Activated CD4-positive, alpha-beta T cell treated with anti-CD3 and anti-CD28 coated beads, Interleukin-2, amount 50 U/mL, for 4 hours (primary cell): ENCODE results near the gene ATXN7L1.
"Not testable (repeated sequence)": the region's sequence is repeated elsewhere in the genome, so short reads cannot be mapped to it uniquely, and the experiment has no call there.

Experiments used
- DNase-seq, 2 experiments: peaks; one replicate each; pipeline ENCODE4 v3.0.0-alpha.2; 2020

Gene ATXN7L1

DNA sequence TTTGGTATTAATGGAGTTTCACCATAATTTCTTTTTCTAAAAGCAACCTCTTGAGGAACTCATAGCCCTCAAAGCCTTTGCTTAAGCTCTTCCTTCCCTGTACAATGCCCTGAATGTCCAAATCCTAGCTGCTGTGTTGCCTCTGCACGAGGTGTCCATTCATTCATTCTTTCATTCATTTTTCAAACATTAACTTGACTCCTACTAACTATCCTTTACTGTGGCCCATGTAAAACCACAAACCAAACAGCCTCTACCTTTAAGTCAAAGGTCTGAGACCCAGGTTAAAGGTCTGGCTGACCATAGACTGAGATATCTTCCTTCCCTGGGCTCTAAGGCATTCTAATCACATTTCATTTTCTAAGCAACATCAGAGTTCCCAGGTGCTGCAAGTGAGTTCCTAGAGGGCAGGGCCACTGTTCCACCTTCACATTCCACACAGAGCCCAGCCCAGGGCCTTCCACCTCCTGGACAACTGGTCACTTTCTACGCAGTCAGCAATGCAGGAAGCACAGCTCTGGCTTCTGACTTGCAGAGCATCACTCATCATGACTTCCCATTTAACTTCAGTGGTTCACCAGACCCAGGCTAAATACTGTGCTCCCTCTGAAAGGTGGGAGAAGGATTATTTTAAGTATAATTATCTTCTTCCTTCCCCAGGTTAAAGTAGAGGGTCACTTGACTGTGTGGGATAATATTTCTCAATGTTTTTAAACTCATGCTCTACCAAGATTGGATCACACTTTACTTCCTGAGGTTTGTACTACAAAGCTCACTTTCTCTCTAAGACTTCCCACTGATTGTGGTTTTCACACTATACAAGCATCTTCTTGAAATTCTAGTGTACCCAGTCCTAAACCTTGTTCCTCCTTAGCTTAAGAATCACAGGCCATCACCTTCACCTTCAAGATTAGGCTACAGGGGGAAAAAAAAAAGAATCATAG is 19.1 kb downstream of the ATXN7L1 start:
- no peak for DNase-seq

- no peak for DNase-seq
Observed at GRCh38 chr7:105854498-105854897, 21.9 kb downstream of the ATXN7L1 start.

- no peak for DNase-seq
Observed at GRCh38 chr7:105853931-105854419, 22.4 kb downstream of the ATXN7L1 start.

DNA sequence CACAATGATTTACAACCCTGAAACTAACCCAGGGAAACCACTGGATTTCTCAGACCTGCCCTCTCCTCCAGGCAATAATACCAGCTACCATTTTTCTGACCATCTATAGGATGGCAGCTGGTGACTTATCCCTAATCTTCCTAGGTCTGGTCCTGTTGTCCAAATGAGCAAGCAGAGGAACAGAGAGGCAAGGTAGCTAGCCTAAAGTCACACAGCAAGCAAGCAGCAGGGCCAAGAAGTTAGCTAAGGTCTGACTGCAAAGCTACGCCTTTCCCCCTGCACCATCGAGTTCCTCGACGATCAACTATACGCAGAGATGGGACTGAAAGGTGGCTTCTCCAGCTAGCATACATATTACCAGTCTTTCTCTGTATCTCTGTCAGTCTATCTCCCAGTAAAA is 25.3 kb downstream of the ATXN7L1 start:
- no peak for DNase-seq

- peak; percentile 33 to 43 for DNase-seq
Observed at GRCh38 chr7:105849122-105849855, 27.1 kb downstream of the ATXN7L1 start.

DNA sequence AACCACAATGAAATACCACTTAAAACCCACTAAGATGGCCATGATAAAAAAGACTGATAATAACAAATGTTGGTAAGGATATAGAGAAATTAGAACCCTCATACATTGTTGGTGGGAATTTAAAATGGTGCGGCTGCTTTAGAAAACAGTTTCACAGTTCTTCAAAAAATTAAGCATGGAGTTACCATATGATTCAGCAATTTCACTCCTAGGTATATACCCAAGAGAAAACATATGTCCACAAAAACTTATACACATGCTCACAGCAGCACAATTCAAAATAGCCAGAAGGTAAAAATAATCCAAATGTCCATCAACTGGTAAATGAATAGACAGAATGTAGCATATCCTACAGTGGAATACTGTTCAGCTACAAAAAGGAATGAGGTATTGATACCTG is 30.0 kb downstream of the ATXN7L1 start:
- no peak for DNase-seq

- not testable (repeated sequence) for DNase-seq
Observed at GRCh38 chr7:105844681-105845080, 31.7 kb downstream of the ATXN7L1 start.

DNA sequence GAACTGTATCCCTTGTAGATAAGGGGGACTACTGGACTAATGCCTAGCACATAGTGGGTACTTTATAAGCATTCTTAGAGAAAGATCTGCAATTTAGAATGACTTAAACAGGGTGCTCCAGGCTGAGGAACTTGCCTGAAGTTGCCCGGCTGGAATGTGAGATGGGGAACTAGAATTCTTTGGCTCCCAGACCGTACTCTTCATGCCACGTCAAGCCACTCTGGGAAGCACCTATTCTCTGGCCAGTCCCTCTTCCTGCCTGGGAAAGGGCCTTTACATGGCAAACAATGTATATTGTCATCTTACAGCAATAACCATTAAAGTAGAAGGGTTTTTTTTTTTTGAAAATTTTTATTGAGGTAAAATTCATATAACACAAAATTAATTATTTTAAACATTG is 34.5 kb downstream of the ATXN7L1 start:
- DNase-seq, result no peak

DNA sequence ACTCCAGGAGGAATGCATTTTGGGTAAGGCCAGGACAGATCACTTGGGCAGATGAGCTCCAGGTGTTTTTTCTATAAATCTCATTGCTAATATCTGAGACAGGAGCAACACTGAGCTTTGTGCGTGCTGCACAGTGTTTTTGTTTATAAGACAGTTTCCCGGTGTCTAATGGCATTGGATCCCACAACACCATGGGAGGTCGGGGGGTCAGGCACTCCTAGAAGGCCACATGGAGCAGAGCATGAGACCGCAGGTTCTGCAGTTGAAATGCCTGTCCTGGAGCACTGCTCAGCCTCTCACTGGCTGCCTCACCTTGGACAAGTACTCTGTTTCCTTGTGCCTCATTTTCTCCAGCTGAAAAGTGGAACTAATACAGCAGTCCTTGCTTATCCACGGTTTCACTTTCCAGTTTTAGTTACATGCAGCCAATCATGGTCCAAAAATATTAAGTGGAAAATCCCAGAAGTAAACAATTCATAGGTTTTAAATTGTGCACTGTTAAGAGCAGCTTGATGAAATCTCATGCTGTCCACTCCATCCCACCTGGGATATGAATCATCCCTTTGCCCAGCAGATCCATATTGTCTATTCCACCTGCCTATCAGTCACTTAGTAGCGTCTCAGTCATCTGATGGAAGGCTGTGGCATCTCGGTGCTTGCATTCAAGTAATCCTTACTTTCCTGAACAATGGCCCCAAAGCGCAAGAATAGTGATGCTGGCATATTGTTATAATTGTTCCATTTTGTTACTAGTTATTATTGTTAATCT is 35.2 kb downstream of the ATXN7L1 start:
- DNase-seq, result no peak

DNA sequence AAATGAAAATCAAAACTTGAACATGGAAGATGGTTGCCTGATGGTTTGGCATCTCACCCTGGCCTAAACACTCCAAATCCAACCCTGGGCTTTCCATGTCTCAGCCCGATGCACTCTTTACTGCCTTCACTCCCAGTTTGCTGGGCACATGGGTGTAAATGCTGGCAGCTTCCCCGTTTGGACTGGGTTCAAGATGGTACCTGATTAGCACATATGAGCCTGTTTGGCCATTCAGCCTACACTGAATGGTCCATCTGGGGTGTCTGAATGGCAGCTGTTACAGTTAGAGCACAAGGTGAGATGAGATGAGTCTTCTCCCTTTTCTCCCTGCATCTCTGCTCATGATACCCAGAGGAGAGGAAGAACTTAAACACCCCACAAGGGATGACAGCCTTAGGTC is 37.1 kb downstream of the ATXN7L1 start:
- no peak for DNase-seq

- DNase-seq, result no peak
Observed at GRCh38 chr7:105838627-105839231, 37.7 kb downstream of the ATXN7L1 start.

GRCh38 chr7:105837765-105838626 is 38.4 kb downstream of the ATXN7L1 start:
- no peak for DNase-seq

GRCh38 chr7:105835441-105835840 is 41.0 kb downstream of the ATXN7L1 start:
- DNase-seq, result no peak

DNA sequence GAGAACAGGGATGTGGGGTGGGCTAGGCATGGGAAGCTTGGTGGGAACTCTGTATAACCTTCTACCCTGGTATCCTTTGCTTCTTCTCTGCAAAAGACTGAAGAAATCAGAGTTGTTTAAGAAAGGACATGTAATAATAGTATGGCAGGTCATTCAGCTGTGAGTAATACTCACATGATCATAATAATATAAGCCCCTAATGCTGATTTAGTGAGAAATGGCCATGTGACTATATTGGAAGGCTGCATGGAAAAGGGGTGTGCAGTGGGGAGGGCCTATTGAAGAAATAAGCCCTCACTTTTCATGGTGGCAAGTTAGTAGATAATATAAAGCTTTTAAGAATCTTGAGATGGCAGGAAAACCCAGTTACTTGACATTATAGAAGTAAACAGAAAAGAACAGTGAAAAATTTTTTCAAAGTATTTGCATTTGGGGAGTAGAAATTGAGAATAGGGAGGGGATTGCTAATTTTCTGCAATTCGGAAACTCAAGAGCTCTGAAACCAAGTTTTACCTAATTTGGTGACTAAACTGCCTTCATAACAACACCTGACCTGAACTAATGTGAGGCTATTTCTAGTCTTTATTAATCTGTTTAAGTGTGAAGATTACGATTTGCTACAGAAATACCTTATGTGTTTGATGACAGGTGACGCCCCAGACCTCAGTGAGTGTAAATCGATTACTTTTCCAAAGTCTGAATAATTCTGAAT is 44.4 kb downstream of the ATXN7L1 start:
- no peak for DNase-seq

- no peak for DNase-seq
Observed at GRCh38 chr7:105831302-105831620, 45.1 kb downstream of the ATXN7L1 start.

DNA sequence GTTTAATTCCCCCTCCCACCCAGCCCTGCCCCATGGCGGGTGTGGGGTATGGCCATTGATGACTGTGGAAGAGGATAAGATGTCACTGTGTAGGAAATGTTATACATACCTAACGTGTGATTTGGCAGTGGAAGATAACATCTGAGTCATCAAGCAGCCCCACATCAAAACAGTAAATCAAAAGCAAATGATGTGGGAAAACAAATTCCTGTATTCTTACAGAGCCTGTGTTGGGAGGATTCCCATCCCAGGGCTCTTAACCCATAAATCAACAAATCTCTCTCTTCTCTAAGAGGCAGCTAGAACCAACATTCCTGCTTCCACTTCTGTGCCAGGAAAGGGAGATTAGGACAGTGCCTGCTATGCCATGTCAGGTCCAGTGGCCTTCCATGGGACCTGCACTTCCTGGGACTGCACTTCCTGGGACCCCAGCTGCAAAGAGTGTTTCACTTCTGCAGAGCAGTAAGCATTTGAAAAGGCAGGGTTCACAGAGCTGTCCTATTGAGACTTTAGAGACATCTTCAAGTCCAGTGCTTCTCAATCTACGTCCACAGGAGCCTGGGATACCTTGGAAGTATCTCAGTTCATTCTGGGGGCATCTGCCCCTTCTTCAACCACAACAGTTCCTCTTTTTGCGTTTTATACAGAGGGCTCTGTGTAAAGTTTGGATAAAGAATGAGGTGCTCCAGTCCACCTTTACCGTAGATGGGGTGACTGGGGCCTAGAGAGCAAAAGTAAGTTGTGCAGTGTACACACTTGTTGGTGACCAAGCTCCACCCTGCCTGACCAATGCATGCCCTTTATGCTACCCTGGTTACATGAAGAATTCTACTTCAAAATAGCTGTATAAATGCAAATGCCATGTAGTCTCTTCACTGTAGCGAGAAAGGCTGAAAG is 45.7 kb downstream of the ATXN7L1 start:
- no peak for DNase-seq

DNA sequence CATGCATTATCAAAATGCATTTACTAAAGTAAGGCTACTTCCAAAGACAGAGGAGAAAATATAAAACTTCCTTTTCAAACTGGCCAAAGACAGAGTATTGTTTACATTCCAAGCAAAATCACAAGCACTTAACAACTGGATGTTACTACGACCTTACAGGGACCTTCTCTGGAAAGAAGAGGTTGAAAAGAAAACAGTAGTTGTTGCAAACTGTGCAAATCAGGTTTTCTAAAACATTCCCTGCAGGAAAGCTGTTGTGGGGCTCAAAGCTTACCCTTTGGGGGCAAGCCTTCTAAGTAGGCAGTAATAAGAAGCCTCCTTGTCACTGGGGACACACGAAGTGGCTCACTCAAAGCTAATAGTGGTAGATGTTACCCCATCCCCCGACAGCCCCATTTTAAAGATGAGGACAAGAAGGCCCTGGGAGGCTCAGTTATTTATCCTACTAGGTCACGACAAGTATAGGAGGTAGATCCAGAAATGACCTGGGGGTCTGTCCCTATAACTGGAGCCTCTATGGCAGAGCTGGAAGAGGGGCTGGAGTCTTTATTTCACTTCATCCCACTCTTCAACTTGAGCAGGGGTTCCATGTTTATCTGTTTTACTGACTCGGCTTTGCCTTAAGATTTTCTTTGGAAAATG is 46.6 kb downstream of the ATXN7L1 start:
- DNase-seq, result no peak

DNA sequence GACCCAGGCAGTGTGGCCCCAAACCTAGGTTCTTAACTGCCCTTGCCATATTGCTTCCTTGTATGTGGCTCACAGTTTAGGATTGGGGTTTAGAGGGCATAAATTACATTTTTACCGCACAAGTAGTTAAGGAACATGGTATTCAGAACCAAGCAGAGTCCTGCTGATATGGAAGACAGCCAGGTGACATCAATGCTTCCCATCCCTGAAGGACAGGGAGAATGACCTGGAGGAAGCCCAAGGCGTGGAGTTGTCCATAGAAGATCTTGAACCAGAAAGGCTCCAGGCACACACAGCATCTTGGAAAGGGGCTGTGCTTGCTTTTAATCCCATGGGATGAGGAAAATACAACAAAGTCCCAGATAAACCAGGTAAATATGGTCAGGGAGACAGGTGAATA is 48.3 kb downstream of the ATXN7L1 start:
- DNase-seq, result no peak

GRCh38 chr7:105827151-105827875 is 49.1 kb downstream of the ATXN7L1 start:
- no peak for DNase-seq
